Caco-2 (cell line): ENCODE data around the gene ABTB1. TPM values are rescaled to one million over a fixed set of nuclear protein-coding genes. Genes with fewer than 3 reads are reported as not detected.
A peak's percentile ranks its signal among the peaks of the same experiment; 100 is the strongest.

Experiments used
- BruUV-seq: library from RNA; stranded (reverse); fragments of 400-500 nt; replicated peaks from 2 replicates; lab custom pipeline; 2021; lab: Mats Ljungman, UMichigan
- CTCF ChIA-PET: fragments of 300-600 bp; sonication (Branson Sonifier 250); formaldehyde crosslinking; loops from one replicate; lab custom pipeline; 2022; ENCODE audit warnings: antibody characterized with exemption; lab: Charles Lee
- POLR2A ChIA-PET: fragments of 300-600 bp; sonication (Branson Sonifier 250); formaldehyde crosslinking; loops from one replicate; lab custom pipeline; 2022; ENCODE audit warnings: antibody characterized with exemption; lab: Charles Lee
- DNase-seq, 2 experiments: peaks; one replicate each; pipeline versions ENCODE4 v3.0.0 to v3.0.0-alpha.2; 2020 to 2022
- H3K27me3 ChIP-seq: replicated peaks from 2 replicates; pipeline ENCODE4 v1.6.0; 2011; ENCODE audit warnings: low read length; ENCODE audit not compliant: control insufficient read depth, insufficient read depth
- H3K36me3 ChIP-seq: 2 replicates; pipeline ENCODE4 v1.5.1; 2011; ENCODE audit warnings: low read length; ENCODE audit not compliant: control insufficient read depth, insufficient read depth
- H3K4me1 ChIP-seq: fragments of 250-450 bp; sonication (Bioruptor Pico); 2 replicates; pipeline ENCODE4 v1.5.1; 2020; ENCODE audit warnings: mild to moderate bottlenecking
- H3K4me3 ChIP-seq: 2 replicates; pipeline ENCODE4 v1.5.1; 2011; ENCODE audit warnings: low read depth, mild to moderate bottlenecking, control low read depth, low read length
- H3K9me3 ChIP-seq: fragments of 250-450 bp; sonication (Bioruptor Pico); 2 replicates; pipeline ENCODE4 v1.5.1; 2020; ENCODE audit warnings: mild to moderate bottlenecking, moderate library complexity
- H3K27ac Mint-ChIP-seq: one replicate; pipeline ENCODE4 v1.8.0; 2022; ENCODE audit warnings: mixed read lengths; ENCODE audit not compliant: unreplicated experiment
- H3K27me3 Mint-ChIP-seq: one replicate; pipeline ENCODE4 v1.8.0; 2022; ENCODE audit warnings: mixed read lengths; ENCODE audit not compliant: insufficient read depth, unreplicated experiment
- H3K36me3 Mint-ChIP-seq: one replicate; pipeline ENCODE4 v1.8.0; 2022; ENCODE audit warnings: mild to moderate bottlenecking, mixed read lengths; ENCODE audit not compliant: insufficient read depth, unreplicated experiment
- H3K4me1 Mint-ChIP-seq: one replicate; pipeline ENCODE4 v1.8.0; 2022; ENCODE audit warnings: low read depth, mixed read lengths; ENCODE audit not compliant: unreplicated experiment
- H3K4me3 Mint-ChIP-seq: one replicate; pipeline ENCODE4 v1.8.0; 2022; ENCODE audit warnings: mild to moderate bottlenecking, moderate library complexity, mixed read lengths; ENCODE audit not compliant: unreplicated experiment
- H3K9me3 Mint-ChIP-seq: one replicate; pipeline ENCODE4 v1.8.0; 2022; ENCODE audit warnings: mixed read lengths; ENCODE audit not compliant: unreplicated experiment
- CTCF ChIP-seq, 2 experiments: fragments of 200-600 bp in 1 of 2; IDR thresholded peaks; 1 replicate in 1 of 2; 2 replicates in 1 of 2; pipeline versions ENCODE4 v1.5.1 to v1.8.0; 2011 to 2022; ENCODE audit warnings: antibody characterized with exemption in 1 of 2, control low read depth in 1 of 2, inconsistent platforms in 1 of 2, low read depth in 1 of 2, low read length in 1 of 2, mild to moderate bottlenecking in 1 of 2, moderate library complexity in 1 of 2; ENCODE audit not compliant: insufficient read depth in 1 of 2, severe bottlenecking in 1 of 2, unreplicated experiment in 1 of 2
- intact Hi-C: fragments of 100-400 bp; cut with micrococcal nuclease; formaldehyde crosslinking; loops from one replicate; pipeline ENCODE4 v1.10.0; 2022; ENCODE audit not compliant: unreplicated experiment
- total RNA-seq: library from RNA; stranded (reverse); gene quantifications from 2 replicates; pipeline ENCODE4 v1.2.3, GENCODE V29; 2022

Gene ABTB1
- total RNA-seq, 1 experiment from 2014 or later = 6.2 TPM

- Mint-ChIP-seq H3K9me3 (no peaks in the 10 kb centered on the region), H3K27me3 (no peaks in the 10 kb centered on the region), H3K4me1 (no peaks in the 10 kb centered on the region), H3K36me3 (no peaks in the 10 kb centered on the region), H3K4me3 (no peak overlapping the region), H3K27ac (no peak overlapping the region)
- H3K9me3 ChIP-seq = no peaks in the 10 kb centered on the region
- no TSS peak for BruUV-seq
- intact Hi-C loops = no loop called here
- no peaks in the 10 kb centered on the region for H3K27me3 ChIP-seq
- CTCF ChIA-PET = no interaction called here
- no peaks in the 10 kb centered on the region for H3K36me3 ChIP-seq
- POLR2A ChIA-PET = no interaction called here
- no peak overlapping the region for H3K4me3 ChIP-seq
- peaks cover 10% of the 10 kb centered on the region for H3K4me1 ChIP-seq
- DNase-seq = peak in 1 of 2 experiments; percentile 25
- no peak for TF ChIP-seq CTCF (IDR thresholded peaks at IDR 0.05; ENCODE audit: insufficient read depth in 1 of 2, low read depth in 1 of 2, low read length in 1 of 2, severe bottlenecking in 1 of 2, unreplicated experiment in 1 of 2)
These were observed 12.3 kb downstream of the ABTB1 start for GRCh38 chr3:127684871-127685707.

- Mint-ChIP-seq H3K4me3 (no peak overlapping the region), H3K36me3 (no peaks in the 10 kb centered on the region), H3K4me1 (no peaks in the 10 kb centered on the region), H3K9me3 (no peaks in the 10 kb centered on the region), H3K27me3 (no peaks in the 10 kb centered on the region), H3K27ac (no peak overlapping the region)
- Histone ChIP-seq H3K9me3 (no peaks in the 10 kb centered on the region), H3K4me3 (no peak overlapping the region), H3K27me3 (no peaks in the 10 kb centered on the region), H3K36me3 (no peaks in the 10 kb centered on the region), H3K4me1 (peaks cover 19% of the 10 kb centered on the region)
- no peak for DNase-seq
- no TSS peak for BruUV-seq
- POLR2A ChIA-PET = no interaction called here
- no peak for TF ChIP-seq CTCF (IDR thresholded peaks at IDR 0.05; ENCODE audit: insufficient read depth in 1 of 2, low read depth in 1 of 2, low read length in 1 of 2, severe bottlenecking in 1 of 2, unreplicated experiment in 1 of 2)
- CTCF ChIA-PET = no interaction called here
- intact Hi-C loops = no loop called here
These were observed 13.2 kb downstream of the ABTB1 start for GRCh38 chr3:127685708-127686511.

- Histone ChIP-seq H3K4me3 (no peak overlapping the region), H3K4me1 (peaks cover 25% of the 10 kb centered on the region), H3K36me3 (no peaks in the 10 kb centered on the region), H3K9me3 (no peaks in the 10 kb centered on the region), H3K27me3 (no peaks in the 10 kb centered on the region)
- no peak for TF ChIP-seq CTCF (IDR thresholded peaks at IDR 0.05; ENCODE audit: insufficient read depth in 1 of 2, low read depth in 1 of 2, low read length in 1 of 2, severe bottlenecking in 1 of 2, unreplicated experiment in 1 of 2)
- intact Hi-C loops = no loop called here
- Mint-ChIP-seq H3K4me3 (no peak overlapping the region), H3K36me3 (no peaks in the 10 kb centered on the region), H3K9me3 (no peaks in the 10 kb centered on the region), H3K4me1 (no peaks in the 10 kb centered on the region), H3K27ac (no peak overlapping the region), H3K27me3 (no peaks in the 10 kb centered on the region)
- BruUV-seq = no TSS peak
- no peak for DNase-seq
- POLR2A ChIA-PET = no interaction called here
- CTCF ChIA-PET = no interaction called here
These were observed 13.8 kb downstream of the ABTB1 start for GRCh38 chr3:127686512-127686894.
